ENCODE measurements around the gene NPBWR2.

The NPBWR2 gene

DNA sequence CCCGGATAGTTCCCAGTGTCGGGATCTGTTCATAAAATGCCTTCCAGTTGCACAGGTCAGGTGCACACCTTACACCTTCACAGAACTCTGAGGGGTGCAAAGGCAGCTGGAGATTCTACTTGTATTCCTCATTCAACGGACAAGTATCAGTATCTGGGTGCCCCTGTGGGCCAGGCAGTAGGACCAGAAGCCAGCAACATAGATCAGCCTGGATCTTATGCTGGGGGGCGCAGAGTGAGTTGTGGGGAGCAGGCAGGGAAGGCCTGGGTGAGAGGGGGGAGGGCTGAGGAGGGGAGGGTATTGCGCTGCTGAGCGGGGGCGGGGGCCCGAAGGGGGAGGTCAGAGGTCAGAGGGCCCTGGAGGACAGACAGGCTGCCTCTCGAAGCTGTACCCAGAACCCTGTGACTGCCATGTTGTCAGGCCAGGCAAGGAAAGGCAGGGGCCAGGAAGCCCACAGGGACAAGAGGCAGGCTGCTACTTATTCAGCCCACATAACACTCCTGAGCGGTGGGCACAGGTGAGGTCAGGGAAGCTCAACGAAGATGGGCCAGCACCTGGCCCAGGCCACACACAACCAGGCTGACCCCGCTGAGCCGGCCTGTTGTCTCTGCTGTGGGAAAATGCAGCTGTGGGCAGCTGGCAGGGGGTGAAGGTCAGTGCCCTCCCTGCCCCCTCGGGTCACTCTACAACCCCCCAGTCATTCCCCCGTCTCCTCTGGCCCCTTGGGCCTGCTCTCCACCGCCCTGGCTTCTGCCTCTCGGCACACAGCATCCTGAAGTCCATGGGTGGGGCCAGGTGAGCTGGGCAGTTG is 26.3 kb downstream of the NPBWR2 start:
- no peaks in the 10 kb centered on the region for H3K9me3 ChIP-seq (ENCODE audit: low read length)
- H3K79me2 ChIP-seq (ENCODE audit: insufficient read depth, low read length) = no peaks in the 10 kb centered on the region
- H2AFZ ChIP-seq (ENCODE audit: low read length) = no peak overlapping the region
- no peaks in the 10 kb centered on the region for H4K20me1 ChIP-seq (ENCODE audit: insufficient read depth, low read length)
- no peak overlapping the region for H3K4me2 ChIP-seq (ENCODE audit: low read length)
- H3K4me3 ChIP-seq (ENCODE audit: low read depth, low read length, poor library complexity, severe bottlenecking) = no peak overlapping the region
- H3K27ac ChIP-seq (ENCODE audit: low read depth, low read length, poor library complexity, severe bottlenecking) = no peak overlapping the region
- no peak for TF ChIP-seq EZH2 (IDR thresholded peaks at IDR 0.05; ENCODE audit: borderline replicate concordance, low read length)
- TF ChIP-seq, protein P1, sequence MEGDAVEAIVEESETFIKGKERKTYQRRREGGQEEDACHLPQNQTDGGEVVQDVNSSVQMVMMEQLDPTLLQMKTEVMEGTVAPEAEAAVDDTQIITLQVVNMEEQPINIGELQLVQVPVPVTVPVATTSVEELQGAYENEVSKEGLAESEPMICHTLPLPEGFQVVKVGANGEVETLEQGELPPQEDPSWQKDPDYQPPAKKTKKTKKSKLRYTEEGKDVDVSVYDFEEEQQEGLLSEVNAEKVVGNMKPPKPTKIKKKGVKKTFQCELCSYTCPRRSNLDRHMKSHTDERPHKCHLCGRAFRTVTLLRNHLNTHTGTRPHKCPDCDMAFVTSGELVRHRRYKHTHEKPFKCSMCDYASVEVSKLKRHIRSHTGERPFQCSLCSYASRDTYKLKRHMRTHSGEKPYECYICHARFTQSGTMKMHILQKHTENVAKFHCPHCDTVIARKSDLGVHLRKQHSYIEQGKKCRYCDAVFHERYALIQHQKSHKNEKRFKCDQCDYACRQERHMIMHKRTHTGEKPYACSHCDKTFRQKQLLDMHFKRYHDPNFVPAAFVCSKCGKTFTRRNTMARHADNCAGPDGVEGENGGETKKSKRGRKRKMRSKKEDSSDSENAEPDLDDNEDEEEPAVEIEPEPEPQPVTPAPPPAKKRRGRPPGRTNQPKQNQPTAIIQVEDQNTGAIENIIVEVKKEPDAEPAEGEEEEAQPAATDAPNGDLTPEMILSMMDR (IDR thresholded peaks at IDR 0.05; ENCODE audit: low read length) = no peak
- H3K4me1 ChIP-seq (ENCODE audit: insufficient read depth, low read length, severe bottlenecking) = peaks cover 34% of the 10 kb centered on the region
- no peaks in the 10 kb centered on the region for H3F3A ChIP-seq (ENCODE audit: insufficient read depth, low read length)
- H3K27me3 ChIP-seq (ENCODE audit: insufficient read depth, low read length) = no peaks in the 10 kb centered on the region; the same call in 1 of the 2 replicates
- H3K9ac ChIP-seq (ENCODE audit: low read length) = no peak overlapping the region; the same call in 1 of the 2 replicates
- no peaks in the 10 kb centered on the region for H3K9me2 ChIP-seq (ENCODE audit: low read depth, low read length)
- H3K36me3 ChIP-seq (ENCODE audit: insufficient read depth, low read length) = no peaks in the 10 kb centered on the region

DNA sequence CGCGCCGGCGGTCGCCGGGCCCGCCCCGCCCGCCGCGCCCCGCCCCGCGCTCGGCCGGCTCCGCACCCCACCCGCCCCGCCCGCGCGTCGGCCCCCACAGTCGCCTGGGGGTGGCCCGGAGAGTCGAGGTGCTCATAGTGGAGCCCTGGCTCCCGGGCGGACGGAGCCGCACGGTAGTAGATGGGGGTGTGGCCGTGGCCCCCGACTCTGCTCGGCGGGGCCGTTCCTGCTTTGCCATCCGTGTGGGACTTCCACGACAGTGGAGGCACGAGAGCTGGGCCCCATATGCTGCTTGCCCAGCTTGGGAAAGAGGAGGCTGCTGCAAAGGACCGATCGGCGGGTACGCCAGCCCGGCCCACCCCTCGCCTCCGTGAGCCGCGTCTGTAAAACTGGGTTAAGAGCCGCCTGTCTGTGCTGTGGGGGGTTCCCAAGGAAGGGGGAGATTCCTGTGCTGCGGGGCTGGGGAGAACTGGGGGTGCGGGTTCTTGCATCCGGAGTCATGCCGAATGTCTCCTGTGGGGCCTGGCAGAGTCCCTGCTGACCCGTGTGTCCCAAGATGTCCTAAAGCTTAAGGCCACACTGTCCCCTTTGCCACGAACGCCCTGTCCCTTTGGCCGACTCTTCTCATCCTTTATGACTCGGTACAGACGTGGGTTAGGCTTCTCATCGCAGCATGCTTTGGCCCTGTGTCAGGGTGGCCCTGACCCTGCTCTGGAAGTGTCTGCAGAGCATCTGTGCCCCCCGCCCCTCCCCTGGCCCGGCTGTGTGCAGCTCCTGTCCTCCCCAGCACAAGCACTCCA is 27.2 kb downstream of the NPBWR2 start, which contains the start of gene OPRL1:
Gene OPRL1 (plus strand): TSS at position 70 of the 800 bp plus-strand sequence. CDS start 12,639 bp downstream, outside the sequence.
- Histone ChIP-seq H3K9me3 (ENCODE audit: low read length) (no peaks in the 10 kb centered on the region), H3K4me2 (ENCODE audit: low read length) (peak within 1 kb of the TSS; percentile 75), H3K79me2 (ENCODE audit: insufficient read depth, low read length) (no peaks in the 10 kb centered on the region), H3K27me3 (ENCODE audit: insufficient read depth, low read length) (no peaks in the 10 kb centered on the region; the same call in 1 of the 2 replicates), H3K27ac (ENCODE audit: low read depth, low read length, poor library complexity, severe bottlenecking) (no peak within 1 kb of the TSS), H3K4me1 (ENCODE audit: insufficient read depth, low read length, severe bottlenecking) (peaks cover 34% of the 10 kb centered on the region), H3K4me3 (ENCODE audit: low read depth, low read length, poor library complexity, severe bottlenecking) (peak within 1 kb of the TSS; percentile 74), H2AFZ (ENCODE audit: low read length) (no peak within 1 kb of the TSS), H3K9me2 (ENCODE audit: low read depth, low read length) (no peaks in the 10 kb centered on the region), H3K9ac (ENCODE audit: low read length) (peak within 1 kb of the TSS; percentile 78), H4K20me1 (ENCODE audit: insufficient read depth, low read length) (no peaks in the 10 kb centered on the region), H3K36me3 (ENCODE audit: insufficient read depth, low read length) (no peaks in the 10 kb centered on the region), H3F3A (ENCODE audit: insufficient read depth, low read length) (no peaks in the 10 kb centered on the region)
- TF ChIP-seq, protein P1 (IDR thresholded peaks at IDR 0.05; ENCODE audit: low read length) = no peak

DNA sequence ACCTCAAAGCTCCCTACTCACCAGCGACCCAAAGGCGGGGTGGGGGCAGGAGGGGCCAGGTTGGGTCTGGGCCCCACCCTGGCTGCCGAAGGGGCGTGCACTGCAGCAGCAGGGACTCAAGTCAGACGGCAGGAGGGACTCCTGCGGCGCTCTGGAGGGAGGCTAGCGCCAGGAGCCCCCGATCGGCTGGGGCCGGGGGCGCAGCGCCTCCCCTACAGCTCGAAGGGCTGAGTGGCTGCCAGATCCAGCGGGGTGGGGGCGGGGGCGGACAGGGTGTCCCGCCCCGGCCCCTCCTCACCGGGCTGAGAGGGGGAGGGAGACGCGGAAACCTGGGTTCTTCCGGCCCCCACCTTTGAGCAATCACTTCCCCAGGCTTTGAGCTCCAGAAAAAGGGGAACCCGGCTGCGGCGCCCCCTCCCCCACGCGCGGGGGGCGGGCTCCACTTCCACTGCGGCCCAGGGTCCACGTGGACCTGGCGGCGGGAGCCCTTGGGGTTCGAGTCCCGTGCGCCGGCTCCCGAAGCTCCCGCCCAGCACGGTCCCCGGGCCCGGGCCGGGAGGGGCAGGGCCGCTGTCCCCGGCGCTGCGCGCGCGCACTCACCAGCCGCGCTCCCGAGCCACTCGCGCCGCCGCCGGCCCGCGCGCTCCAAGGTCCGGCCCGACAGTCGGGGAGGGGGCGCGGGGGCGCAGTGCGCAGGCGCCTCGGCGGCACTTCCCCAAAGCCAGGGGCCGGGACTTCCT is 27.9 kb downstream of the NPBWR2 start, which contains the start of gene RGS19:
Gene RGS19 (minus strand): TSS at position 246 of the 740 bp plus-strand sequence. CDS start 2,632 bp downstream, outside the sequence.
- H3K9me2 ChIP-seq (ENCODE audit: low read depth, low read length) = no peaks in the 10 kb centered on the region
- peak within 1 kb of the TSS; percentile 78 for H3K9ac ChIP-seq (ENCODE audit: low read length)
- no peaks in the 10 kb centered on the region for H3K9me3 ChIP-seq (ENCODE audit: low read length)
- peak within 1 kb of the TSS; percentile 74 for H3K4me3 ChIP-seq (ENCODE audit: low read depth, low read length, poor library complexity, severe bottlenecking)
- H3F3A ChIP-seq (ENCODE audit: insufficient read depth, low read length) = no peaks in the 10 kb centered on the region
- TF ChIP-seq EZH2 (IDR thresholded peaks at IDR 0.05; ENCODE audit: borderline replicate concordance, low read length) = no peak
- TF ChIP-seq, protein P1 (IDR thresholded peaks at IDR 0.05; ENCODE audit: low read length) = no peak
- H4K20me1 ChIP-seq (ENCODE audit: insufficient read depth, low read length) = no peaks in the 10 kb centered on the region
- peaks cover 34% of the 10 kb centered on the region for H3K4me1 ChIP-seq (ENCODE audit: insufficient read depth, low read length, severe bottlenecking)
- no peaks in the 10 kb centered on the region; the same call in 1 of the 2 replicates for H3K27me3 ChIP-seq (ENCODE audit: insufficient read depth, low read length)
- H3K79me2 ChIP-seq (ENCODE audit: insufficient read depth, low read length) = no peaks in the 10 kb centered on the region
- no peak within 1 kb of the TSS for H2AFZ ChIP-seq (ENCODE audit: low read length)
- H3K4me2 ChIP-seq (ENCODE audit: low read length) = peak within 1 kb of the TSS; percentile 75
- no peaks in the 10 kb centered on the region for H3K36me3 ChIP-seq (ENCODE audit: insufficient read depth, low read length)
- no peak within 1 kb of the TSS for H3K27ac ChIP-seq (ENCODE audit: low read depth, low read length, poor library complexity, severe bottlenecking)
